GM21529 (cell line): Measurements from ENCODE around the gene DHRS2.

Source experiments
- ATAC-seq: cut with Tn5 transposase; IDR thresholded peaks from one replicate; pipeline ENCODE4 v1.9.1; 2021; ENCODE audit not compliant: unreplicated experiment

DHRS2 gene

DNA sequence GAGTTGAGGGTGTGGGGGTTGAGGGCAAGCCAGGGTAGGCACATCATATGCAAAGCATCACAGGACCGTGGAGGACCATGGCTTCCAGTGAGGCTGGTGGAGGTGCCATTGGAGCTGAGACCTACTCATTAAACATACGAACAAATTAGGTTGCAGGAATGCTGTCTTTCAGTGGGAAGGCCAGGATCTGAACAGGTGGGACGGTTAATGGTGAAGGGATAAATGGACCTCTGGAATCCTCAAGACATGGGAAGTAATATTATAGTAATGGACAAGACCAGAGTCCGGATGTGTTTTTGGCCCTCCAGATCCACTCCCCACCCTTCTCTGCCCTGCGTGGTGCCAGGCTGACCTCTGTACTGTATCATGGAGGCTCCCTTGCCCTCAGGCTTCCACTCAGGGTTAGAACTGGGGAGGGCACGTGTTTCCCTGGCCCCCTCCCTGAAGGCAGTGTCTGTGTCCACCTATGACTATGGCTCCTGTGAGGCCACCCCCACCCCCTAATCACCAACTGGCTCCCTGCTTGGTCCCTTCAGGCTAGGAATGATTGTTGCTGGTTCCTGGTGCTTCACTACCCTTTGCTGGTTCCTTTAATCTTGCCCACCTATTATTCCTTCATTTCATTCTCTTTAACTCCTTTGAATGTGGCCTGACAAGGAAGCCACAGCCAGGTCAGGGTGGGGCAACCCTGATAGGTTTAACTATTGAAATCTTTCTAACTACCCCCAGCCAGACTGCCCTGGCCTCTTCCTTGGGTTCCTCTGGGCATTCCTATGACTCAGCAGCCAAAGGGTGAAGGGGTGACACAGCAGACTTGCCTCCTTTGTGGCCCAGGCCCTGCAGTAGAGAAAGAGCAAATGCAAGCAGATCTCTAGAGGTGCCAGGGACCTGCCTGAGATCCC lies 10.7 kb downstream of the DHRS2 start:
- no peak for ATAC-seq

DNA sequence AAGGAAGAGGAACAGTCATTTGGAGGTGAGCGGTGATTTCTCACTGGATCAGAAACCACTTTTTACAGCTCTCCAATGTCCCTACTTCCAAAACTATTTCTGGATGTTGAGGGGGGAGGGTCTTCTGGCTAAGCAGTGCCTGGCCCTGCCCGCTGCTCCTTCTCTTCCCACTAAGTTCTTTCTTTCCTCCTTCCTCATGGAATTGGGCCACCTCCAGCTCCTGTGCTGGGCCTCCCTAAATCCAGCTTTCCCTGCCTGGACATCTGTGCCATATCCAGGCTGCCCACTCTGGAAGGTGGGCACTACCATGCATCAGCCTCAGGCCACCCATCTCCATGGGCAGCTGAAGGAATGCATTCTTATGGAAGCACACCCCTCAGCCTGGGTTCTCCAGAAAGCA lies 11.5 kb downstream of the DHRS2 start:
- ATAC-seq: no peak

DNA sequence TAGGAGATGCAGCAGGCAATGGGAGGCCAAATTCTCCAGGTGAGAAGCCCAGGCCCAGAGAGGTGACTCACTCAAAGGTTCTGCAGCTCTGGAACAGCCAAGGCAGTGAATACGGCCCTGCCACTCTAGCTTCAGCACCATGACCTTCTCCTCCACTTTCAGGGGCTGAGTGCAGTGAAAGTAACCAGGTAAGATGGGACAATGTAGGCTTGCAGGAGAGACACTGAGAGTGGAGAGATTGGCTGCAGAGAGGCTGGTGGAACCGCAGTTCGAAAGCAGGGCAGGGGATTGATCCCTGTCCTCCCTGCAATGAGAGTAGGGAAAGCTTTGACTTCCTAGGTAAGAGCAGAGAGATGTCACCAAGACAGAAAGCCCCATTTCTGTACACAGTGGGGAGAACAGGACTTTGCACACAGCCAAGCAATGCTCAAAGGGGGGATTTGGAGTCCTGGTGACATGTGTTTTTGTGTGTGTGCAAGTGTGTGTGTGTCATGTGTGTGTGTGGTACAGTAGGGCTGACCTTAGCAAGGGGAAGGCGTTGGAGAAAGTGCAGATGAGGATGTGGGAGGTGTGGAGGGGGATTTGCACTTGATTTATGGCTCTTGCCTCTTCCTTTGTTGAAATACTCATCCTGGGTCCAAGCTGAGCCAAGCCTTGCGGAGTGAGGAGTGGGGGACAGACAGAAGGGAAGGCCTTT lies 12.7 kb downstream of the DHRS2 start:
- ATAC-seq: no peak

DNA sequence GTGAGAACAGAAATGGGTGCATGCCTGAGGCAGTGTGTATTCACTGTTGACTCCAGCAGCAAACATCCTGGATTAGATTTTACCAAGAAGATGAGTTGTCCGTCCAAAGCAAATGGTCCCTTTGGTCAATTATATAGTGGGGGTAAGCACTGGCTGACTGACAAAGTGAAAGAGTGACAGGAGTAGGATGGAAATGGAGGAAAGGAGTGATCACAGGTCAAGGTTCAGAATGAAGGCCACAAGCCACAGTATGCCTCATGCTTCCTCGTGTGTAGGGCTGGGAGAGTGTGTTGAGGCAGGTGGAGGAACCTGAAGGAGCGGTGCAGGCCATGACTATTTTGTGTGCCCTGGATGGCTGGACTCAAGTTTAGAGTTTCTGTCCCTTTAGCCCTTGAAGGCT lies 14.3 kb downstream of the DHRS2 start:
- no peak for ATAC-seq

DNA sequence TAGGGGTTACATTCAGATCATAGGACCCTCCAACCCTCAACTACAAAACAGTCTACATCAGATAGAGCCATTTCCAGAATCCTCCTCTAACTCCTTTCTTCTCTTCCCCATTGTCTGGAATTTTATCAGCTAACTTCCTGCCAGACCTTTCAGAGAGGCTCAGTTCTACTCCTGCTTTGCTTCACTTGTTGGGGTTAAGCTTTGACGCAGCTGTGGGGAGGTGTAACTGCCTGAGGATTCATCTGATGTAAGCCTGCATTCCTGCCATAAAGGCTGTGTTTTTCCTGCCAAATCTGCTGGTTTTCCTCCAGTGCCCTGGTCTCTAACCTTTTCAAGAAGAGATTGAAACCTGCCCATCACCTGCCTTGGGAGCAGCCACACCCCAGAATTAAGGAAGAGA lies 16.9 kb downstream of the DHRS2 start:
- ATAC-seq: no peak

DNA sequence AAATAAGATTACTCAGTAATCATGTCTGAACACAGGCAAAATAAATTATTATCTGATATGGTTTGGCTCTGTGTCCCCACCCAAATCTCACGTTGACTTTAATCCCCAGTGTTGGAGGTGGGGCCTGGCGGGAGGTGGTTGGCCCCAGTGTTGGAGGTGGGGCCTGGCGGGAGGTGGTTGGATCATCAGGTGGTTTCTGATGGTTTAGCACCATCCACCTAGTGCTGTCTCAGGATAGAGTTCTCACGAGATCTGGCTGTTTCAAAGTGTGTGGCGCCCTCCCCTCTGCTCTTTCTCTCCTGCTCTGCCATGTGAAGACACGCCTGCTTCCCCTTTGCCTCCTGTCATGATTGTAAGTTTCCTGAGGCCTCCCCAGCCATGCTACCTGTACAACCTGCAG lies 18.1 kb downstream of the DHRS2 start:
- ATAC-seq: no peak

DNA sequence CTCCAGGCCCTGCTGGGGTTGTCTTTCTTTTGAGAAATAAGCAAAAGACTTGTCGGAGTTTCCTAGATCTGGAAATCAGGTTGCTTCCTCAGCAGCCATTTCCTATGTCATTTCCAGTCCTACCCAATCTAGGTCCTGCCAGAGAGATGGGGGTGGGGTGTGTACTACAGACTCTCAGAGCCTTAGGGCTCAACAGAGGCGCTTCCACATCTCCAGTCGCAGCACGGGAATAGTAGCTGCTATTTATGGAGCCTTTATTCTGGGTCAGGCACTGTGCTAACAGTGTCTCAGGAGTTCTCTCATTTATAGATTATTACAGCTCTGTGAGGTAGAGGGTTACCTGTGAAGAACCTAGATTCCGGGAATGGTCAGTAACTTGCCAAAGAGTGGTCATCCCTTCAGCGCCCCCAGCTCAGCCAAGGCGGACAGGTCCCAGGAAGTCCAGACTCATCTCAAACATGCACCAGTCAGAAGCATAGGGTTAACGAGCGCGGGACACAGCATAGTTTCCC lies 21.9 kb downstream of the DHRS2 start:
- ATAC-seq: no peak

DNA sequence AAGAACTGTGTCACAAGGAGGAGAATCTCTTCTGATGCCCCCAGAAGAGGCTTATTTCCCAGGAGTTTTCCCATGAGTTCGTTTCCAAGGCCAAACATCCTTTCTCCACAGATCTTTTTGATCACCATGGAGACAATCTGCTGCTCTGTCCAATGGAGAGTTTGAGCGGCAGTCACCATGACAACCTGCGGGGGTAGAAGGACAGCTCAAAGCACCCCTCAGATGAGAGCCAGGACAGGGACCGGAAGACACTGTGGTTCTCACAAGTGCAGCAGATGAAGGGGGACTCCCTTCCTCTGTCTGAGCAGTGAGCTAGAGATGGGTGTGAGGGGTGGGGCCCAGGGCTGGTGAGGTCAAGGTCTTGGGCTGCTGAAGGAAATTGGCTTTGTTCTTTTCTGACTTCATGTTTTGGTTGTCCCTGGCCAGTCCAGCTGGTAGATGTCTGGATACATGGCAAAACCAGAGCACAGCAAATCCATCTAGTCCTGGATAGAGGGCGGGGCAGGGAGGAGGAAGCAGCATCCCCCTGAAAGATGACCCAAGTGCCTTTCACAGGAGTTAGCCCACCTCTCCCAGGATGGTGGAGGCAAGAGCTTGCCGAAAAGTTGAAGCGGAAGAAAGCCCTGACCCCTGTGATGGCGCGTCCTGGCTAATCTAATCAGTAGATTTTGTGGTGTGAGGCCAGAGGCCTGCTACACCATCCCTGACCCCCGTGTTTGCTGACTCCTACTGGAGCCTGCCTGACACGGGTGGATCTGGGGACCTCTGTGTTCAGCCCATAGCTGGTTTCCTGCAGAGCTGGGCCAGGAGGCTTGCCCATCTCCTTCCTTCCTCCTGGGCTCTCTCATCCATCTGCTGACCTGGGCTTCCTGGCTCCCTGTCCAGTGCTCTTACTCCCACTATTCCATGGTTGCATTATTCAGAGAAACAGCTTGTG lies 24.4 kb downstream of the DHRS2 start:
- ATAC-seq: peak; percentile 70

DNA sequence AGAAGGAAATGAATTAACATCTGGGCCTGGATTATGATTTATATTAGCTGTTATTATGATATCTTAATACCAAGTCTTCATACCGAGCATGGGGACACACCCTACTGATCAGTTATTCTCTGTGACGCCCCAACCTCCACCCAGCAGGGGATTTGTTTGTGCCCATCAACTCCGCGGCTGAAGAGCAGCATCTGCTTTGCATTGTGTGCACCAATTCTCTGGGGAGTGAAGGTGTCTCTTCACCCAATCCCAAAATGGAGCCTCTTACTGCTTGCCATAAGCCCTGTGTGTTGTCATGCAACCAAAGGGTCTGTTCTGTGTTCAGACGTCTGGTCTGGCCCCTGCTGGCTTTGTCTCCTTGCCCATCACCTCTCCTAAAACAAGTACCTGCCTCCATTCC lies 25.4 kb downstream of the DHRS2 start:
- no peak for ATAC-seq

DNA sequence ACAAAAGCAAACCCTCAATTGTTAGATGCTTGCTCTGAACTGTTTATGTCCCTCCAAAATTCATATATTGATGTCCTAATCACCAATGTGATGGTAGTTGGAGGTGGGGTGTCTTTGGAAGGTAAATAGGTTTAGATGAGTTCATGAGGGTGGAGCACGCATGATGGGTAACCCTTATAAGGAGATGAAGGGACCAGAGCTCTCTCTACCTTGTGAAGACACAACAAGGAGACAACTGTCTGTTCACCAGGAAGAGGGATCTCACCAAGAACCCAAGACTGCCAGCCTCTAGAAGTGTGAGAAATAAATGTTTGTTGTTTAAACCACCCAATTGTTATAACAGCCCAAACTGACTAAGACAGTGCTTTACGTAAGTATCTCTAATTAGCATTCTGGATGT lies 27.0 kb downstream of the DHRS2 start:
- ATAC-seq: no peak

DNA sequence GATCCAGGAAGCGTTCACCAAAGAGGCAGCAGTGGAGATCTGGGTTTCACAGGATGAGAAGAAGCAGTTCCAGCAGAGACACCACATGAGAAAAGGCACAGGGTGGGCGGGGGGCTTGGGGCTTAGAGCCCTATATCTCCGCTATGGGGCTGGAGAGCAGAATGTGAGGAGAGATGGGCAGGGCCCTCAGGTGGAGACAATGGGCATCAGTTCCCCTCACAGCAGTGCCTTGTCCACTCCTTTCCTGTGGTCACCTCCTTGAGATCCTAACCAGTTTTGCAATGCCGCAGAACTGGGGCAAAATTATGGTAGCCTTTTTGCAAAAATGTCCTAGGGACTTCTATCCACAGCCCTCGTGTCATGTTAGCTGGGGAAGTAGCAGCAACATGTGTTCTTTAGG lies 27.5 kb downstream of the DHRS2 start:
- ATAC-seq: no peak

DNA sequence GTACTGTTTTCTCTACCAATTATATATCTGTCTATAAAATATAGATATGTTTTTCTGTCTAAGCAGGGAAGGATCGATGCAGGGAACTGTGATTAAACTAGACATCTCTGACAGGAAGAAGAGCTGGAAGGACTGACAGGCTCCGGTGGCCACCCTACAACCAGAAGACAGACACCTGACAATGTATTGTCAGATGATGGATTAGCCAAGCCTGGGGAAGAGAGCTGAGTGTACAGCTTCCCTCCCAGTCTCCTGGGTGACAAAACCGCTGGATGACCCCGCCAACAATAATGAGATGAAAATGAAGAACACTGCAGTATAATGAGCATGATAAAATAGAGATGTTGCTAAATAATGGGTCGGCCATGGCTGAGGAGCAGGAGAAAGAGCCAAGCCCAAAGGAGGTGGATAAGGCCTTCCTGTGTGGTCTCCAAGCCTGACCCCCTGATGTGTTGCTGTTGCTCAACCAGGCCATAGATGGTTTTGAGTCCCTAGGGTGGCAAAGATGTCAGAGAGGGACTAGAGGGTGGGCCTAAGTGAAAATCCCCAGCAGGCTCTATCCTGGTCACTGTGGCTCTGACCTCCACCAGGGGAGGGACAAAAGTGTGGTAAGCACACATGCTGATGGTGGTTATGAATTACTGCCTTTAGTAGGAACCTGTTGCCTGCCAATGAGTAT lies 28.2 kb downstream of the DHRS2 start:
- ATAC-seq: no peak

DNA sequence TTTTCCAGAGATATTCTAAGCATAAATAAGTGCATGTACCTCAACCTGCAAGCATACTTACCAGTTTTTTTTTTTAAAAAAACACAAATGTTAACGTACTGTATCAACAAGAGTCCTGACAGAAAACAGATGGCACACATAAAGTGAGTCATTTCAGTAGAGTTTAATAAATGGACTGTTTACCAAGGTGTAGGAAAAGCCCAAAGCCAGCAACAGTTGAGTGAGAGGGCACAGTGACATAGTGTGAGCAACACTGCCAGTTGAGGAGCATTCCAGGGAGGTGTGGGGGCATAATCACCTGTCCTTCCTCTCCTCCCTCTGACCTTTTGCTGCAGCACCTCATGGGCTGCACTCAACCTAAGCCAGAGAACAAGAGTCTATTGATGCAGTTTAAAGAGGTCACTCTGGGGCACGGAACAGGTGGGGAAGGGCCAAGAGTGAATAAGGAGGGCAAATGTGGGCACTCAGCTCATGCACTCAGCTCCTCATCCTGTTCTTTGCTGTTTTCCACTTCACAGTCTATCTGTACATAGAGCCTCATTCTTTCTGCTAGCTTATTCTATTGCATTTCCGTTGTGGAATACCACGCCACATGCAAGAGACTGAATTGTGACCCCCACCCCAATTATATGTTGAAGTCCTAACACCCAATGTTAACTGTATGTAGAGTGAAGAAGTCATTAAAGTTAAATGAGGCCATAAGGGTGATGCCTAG lies 29.3 kb downstream of the DHRS2 start:
- ATAC-seq: no peak

DNA sequence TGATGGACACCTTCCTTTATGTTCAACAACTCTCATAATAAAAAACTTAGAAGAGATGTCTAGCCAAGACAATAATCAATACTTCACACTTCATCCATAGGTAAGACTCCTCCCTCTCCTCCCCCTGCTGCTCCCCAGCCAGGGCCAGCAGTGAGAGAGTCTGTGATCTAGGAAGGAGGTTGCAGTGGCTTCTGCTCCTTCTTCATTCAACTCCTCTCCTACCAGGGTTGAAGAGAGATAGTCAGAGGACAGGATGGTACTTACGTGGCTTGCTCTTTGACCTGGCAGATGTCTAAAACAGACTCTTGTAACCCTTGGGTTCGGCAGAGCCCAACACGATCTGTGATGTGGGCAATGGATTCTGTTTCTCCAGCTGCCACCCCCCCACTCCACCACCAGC lies 31.0 kb downstream of the DHRS2 start:
- no peak for ATAC-seq

DNA sequence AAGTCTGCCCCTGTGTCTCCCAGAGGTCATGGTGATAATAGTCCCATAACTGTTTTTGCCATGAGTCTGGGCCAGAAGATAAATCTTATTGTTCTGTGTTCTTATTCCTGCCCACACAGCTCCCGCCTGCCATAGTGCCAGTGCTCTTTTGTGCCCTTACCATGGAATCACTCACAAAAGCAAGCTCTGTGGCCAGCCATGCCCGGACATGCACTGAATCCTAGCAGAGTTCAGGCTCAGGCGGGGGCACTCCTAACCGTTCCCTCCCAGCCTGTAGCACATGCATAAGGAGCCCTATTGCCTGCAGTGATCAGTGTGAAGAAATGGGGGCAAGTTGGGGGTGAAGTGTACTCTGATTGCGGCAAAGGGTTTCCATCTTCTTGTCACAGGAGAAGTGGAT lies 33.3 kb downstream of the DHRS2 start:
- ATAC-seq: no peak

DNA sequence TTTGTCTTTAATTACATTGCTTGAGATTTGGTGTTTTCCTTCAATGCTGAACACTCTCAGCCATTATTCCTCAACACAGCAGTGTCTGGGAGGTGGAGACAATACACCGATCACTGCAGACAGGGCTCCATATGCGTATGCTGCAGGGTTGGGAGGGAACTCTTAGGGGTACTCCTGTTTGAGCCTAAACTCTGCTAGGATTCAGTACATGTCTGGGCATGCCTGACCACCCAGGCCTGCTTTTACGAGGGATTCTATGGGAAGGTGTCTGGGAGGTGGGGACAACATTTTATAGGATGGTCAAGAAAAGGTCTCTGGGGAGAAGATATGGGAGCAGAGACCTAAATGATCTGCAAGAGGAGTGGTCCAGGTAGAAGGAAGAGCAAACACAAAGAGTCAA lies 34.3 kb downstream of the DHRS2 start:
- ATAC-seq: no peak

DNA sequence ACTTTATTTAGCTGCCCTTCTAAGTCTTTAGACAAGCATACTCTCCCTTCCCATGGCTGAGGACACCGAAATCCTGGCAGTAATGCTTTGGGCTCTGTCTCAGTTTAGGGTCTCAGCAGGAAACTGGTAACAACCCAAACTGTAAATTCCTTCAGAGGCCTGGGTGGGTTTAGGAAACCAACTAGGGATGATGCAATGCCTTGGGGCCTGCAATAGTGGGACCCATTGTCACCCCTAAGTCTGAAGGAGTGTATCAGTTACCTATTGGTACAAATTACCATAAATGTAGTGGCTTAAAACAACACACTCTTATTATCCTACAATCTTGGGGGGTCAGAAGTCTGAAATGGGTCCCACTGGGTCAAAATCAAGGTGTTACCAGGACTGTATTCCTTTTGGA lies 36.0 kb downstream of the DHRS2 start:
- no peak for ATAC-seq

DNA sequence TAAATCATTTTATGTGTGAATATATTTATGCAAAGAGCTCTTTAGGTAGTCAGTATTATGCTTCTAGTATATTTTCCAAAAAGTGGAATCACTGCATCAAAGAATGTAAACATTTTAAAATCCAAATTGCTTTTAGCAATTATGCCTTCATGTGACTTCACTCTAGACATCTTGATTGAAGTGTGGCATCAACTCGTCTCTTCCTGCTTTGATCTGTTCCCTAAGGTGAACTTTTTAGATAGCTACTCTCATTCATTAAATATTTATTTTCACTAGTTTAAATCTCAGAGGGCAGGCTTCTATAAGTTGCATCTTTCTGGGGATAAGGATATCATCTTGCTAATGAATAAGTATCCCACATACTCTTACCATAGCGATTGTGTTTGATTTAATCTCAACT lies 39.2 kb downstream of the DHRS2 start:
- no peak for ATAC-seq

DNA sequence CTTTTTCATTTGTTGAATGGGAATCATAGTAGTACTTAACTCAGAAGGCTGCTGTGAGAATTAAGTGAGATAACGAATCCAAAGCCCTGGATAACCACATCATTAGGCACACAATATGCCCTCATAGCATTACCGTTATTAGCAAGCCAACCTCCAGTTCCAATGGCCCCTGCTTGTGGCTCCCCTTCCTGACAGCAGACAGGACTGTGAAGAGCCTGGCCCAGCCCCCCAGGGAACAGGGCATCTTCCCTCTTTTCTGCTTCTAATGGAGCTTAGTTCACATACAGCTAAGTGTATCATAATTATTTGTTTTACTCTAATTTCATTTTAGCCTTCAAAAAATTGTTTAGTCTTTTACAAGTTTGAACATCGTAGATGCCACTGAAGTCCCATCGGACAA lies 39.7 kb downstream of the DHRS2 start:
- ATAC-seq: no peak

DNA sequence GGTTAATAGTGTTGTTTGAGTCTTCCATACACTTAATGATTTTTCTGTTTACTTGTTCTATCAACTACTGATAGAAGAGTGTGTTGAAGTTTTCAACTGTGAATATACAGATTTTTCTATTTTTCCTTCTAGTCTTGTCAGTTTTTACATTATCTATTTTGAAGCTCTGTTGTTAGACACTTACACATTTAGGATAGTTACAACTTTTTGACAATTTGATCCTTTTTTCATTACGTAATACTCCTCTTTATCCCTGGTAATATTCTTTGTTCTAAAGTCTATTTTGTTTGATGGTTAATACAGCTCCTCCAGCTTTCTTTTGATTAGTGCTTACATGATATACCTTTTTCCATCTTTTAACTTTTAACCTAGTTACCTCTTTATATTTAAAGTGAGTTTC lies 45.2 kb downstream of the DHRS2 start:
- no peak for ATAC-seq
